HepG2 (cell line): ENCODE measurements around the gene UPB1. TPM values are rescaled to one million over a fixed set of nuclear protein-coding genes. Genes with fewer than 3 reads are reported as not detected.

Source experiments
- HES4 ChIP-seq: sonication (generic); formaldehyde crosslinking; IDR thresholded peaks from 2 replicates; pipeline ENCODE4 v1.9.0; 2021; ENCODE audit warnings: mild to moderate bottlenecking, missing genetic modification reagents, borderline replicate concordance
- MED13 ChIP-seq: sonication (generic); formaldehyde crosslinking; IDR thresholded peaks from 2 replicates; pipeline ENCODE4 v1.5.0; 2020; ENCODE audit warnings: missing genetic modification reagents
- NFE2L1 ChIP-seq: sonication (generic); formaldehyde crosslinking; IDR thresholded peaks from 2 replicates; pipeline ENCODE4 v1.4.0; 2020; ENCODE audit warnings: missing genetic modification reagents, mild to moderate bottlenecking, borderline replicate concordance
- RBM39 ChIP-seq: fragments of 200-400 bp; formaldehyde crosslinking; IDR thresholded peaks from one replicate; pipeline ENCODE4 v1.6.1; 2018; ENCODE audit warnings: antibody characterized with exemption, mild to moderate bottlenecking, low read depth, low read length; ENCODE audit not compliant: poor library complexity, severe bottlenecking
- SIX1 ChIP-seq: sonication (generic); formaldehyde crosslinking; IDR thresholded peaks from 2 replicates; pipeline ENCODE4 v1.4.0; 2020; ENCODE audit warnings: missing genetic modification reagents, borderline replicate concordance
- ZFP90 ChIP-seq: sonication (generic); formaldehyde crosslinking; IDR thresholded peaks from 2 replicates; pipeline ENCODE4 v1.8.0; 2022; ENCODE audit warnings: missing genetic modification reagents, mild to moderate bottlenecking, inconsistent platforms, borderline replicate concordance
- ZNF281 ChIP-seq: sonication (generic); formaldehyde crosslinking; IDR thresholded peaks from 2 replicates; pipeline ENCODE4 v1.4.0; 2020; ENCODE audit warnings: missing genetic modification reagents, borderline replicate concordance
- ZNF550 ChIP-seq: sonication (generic); formaldehyde crosslinking; IDR thresholded peaks from 2 replicates; pipeline ENCODE4 v1.4.0; 2020; ENCODE audit warnings: mild to moderate bottlenecking, missing genetic modification reagents, borderline replicate concordance
- ZNF598 ChIP-seq: sonication (generic); formaldehyde crosslinking; IDR thresholded peaks from 2 replicates; pipeline ENCODE4 v1.5.1; 2020; ENCODE audit warnings: mild to moderate bottlenecking, missing genetic modification reagents, borderline replicate concordance
- ZNF687 ChIP-seq: sonication (generic); formaldehyde crosslinking; IDR thresholded peaks from 2 replicates; pipeline ENCODE4 v1.5.1; 2020; ENCODE audit warnings: mild to moderate bottlenecking, missing genetic modification reagents, moderate library complexity
- ZNF773 ChIP-seq: sonication (generic); formaldehyde crosslinking; IDR thresholded peaks from 2 replicates; pipeline ENCODE4 v1.4.0; 2020; ENCODE audit warnings: missing genetic modification reagents, borderline replicate concordance
- polyA plus RNA-seq, 8 experiments: library from polyadenylated mRNA; depleted of rRNA in 3 of 8; stranded (reverse) in 7 of 8; unstranded in 1 of 8; fragments of >200 nt; fragmentation: Illumina TruSeq in 4 of 8; extraction: Trizol in 4 of 8; gene quantifications; 2 replicates each; pipeline versions ENCODE4 v1.2.1 to v1.2.3, GENCODE V29; 2011 to 2016; ENCODE audit warnings: low read depth in 4 of 8, missing spikeins in 1 of 8, mixed read lengths in 1 of 8; ENCODE audit not compliant: insufficient read depth in 1 of 8
- total RNA-seq, 5 experiments: library from RNA; depleted of rRNA; stranded (reverse); fragments of >200 nt; fragmentation: Illumina TruSeq; extraction: Trizol; gene quantifications; 2 replicates each; pipeline ENCODE4 v1.2.3, GENCODE V29; 2016; ENCODE audit warnings: low read depth in 1 of 5
- TF ChIP-seq, protein P1 (sequence below): sonication (generic); formaldehyde crosslinking; IDR thresholded peaks from 2 replicates; pipeline ENCODE4 v1.5.0; 2020; ENCODE audit warnings: missing genetic modification reagents
- TF ChIP-seq, protein P2 (sequence below): sonication (generic); formaldehyde crosslinking; IDR thresholded peaks from 2 replicates; pipeline ENCODE4 v1.9.0; 2021; ENCODE audit warnings: missing genetic modification reagents, borderline replicate concordance
- TF ChIP-seq, protein P3 (sequence below): sonication (generic); formaldehyde crosslinking; IDR thresholded peaks from 2 replicates; pipeline ENCODE4 v1.8.1; 2023; ENCODE audit warnings: mild to moderate bottlenecking, inconsistent platforms, moderate library complexity, missing genetic modification reagents, borderline replicate concordance

The UPB1 gene
- total and polyA plus RNA-seq, 2 of the 13 experiments (the other 11 are each of a cell fraction or from before 2014, with no cell fraction given): 0.38 to 1.2 TPM

GRCh38 chr22:24550902-24551435 is 55.8 kb downstream of the UPB1 start (continued):
- TF ChIP-seq ZNF687 (CRISPR knock-in tag): peak; percentile 71
- TF ChIP-seq, protein P1, sequence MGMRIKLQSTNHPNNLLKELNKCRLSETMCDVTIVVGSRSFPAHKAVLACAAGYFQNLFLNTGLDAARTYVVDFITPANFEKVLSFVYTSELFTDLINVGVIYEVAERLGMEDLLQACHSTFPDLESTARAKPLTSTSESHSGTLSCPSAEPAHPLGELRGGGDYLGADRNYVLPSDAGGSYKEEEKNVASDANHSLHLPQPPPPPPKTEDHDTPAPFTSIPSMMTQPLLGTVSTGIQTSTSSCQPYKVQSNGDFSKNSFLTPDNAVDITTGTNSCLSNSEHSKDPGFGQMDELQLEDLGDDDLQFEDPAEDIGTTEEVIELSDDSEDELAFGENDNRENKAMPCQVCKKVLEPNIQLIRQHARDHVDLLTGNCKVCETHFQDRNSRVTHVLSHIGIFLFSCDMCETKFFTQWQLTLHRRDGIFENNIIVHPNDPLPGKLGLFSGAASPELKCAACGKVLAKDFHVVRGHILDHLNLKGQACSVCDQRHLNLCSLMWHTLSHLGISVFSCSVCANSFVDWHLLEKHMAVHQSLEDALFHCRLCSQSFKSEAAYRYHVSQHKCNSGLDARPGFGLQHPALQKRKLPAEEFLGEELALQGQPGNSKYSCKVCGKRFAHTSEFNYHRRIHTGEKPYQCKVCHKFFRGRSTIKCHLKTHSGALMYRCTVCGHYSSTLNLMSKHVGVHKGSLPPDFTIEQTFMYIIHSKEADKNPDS: no peak
- TF ChIP-seq, protein P2, sequence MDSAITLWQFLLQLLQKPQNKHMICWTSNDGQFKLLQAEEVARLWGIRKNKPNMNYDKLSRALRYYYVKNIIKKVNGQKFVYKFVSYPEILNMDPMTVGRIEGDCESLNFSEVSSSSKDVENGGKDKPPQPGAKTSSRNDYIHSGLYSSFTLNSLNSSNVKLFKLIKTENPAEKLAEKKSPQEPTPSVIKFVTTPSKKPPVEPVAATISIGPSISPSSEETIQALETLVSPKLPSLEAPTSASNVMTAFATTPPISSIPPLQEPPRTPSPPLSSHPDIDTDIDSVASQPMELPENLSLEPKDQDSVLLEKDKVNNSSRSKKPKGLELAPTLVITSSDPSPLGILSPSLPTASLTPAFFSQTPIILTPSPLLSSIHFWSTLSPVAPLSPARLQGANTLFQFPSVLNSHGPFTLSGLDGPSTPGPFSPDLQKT (CRISPR knock-in tag): no peak
- no peak for TF ChIP-seq ZNF773 (CRISPR knock-in tag)
- no peak for TF ChIP-seq ZNF281
- no peak for TF ChIP-seq NFE2L1
- TF ChIP-seq SIX1 (CRISPR knock-in tag): no peak
- no peak for TF ChIP-seq RBM39
- TF ChIP-seq ZNF550 (CRISPR knock-in tag): 0 out of 2 replicates have a peak, but pooled peaks have one; percentile 11
- 0 out of 2 replicates have a peak, but pooled peaks have one; percentile 16 for TF ChIP-seq ZFP90 (CRISPR knock-in tag)
- TF ChIP-seq HES4: no peak
- no peak for TF ChIP-seq MED13 (CRISPR knock-in tag)
- TF ChIP-seq, protein P3, sequence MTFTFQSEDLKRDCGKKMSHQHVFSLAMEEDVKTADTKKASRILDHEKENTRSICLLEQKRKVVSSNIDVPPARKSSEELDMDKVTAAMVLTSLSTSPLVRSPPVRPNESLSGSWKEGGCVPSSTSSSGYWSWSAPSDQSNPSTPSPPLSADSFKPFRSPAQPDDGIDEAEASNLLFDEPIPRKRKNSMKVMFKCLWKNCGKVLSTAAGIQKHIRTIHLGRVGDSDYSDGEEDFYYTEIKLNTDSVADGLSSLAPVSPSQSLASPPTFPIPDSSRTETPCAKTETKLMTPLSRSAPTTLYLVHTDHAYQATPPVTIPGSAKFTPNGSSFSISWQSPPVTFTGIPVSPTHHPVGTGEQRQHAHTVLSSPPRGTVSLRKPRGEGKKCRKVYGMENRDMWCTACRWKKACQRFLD: no peak
- TF ChIP-seq ZNF598 (CRISPR knock-in tag): 0 out of 2 replicates have a peak, but pooled peaks have one; percentile 53
